Adrenal gland (tissue), 12 donors: Measurements from ENCODE around the gene DHCR24. TPM values are rescaled to one million over a fixed set of nuclear protein-coding genes. Genes with fewer than 3 reads are reported as not detected.

Experiments
- DNase-seq, 7 donors: peaks; one replicate each; pipeline ENCODE4 v3.0.0-alpha.2; 2019 to 2020
- H3K27ac ChIP-seq, 5 donors: fragments of 200-600 bp; sonication (generic) in 4 of 5; 1 replicate in 3 of 5; 2 replicates in 2 of 5; pipeline versions ENCODE4 v1.5.1 to v1.8.0; 2016 to 2020; ENCODE audit warnings: mild to moderate bottlenecking in 1 of 5
- H3K27me3 ChIP-seq: fragments of 200-600 bp; 2 replicates; pipeline ENCODE4 v1.8.0; 2021
- H3K36me3 ChIP-seq, 2 donors: fragments of 200-600 bp; replicated peaks in 1 of 2; 1 replicate in 1 of 2; 2 replicates in 1 of 2; pipeline versions ENCODE4 v1.5.1 to v1.8.0; 2018 to 2022
- H3K4me1 ChIP-seq, 2 donors: fragments of 200-600 bp; replicated peaks in 1 of 2; 1 replicate in 1 of 2; 2 replicates in 1 of 2; pipeline versions ENCODE4 v1.5.1 to v1.8.0; 2018 to 2021
- H3K4me3 ChIP-seq, 4 donors: fragments of 200-600 bp; sonication (generic) in 3 of 4; one replicate each; pipeline ENCODE4 v1.5.1; 2016 to 2018
- H3K9me3 ChIP-seq, 3 donors: fragments of 200-600 bp; sonication (generic) in 1 of 3; replicated peaks in 1 of 3; 1 replicate in 2 of 3; 2 replicates in 1 of 3; pipeline versions ENCODE4 v1.5.1 to v1.8.0; 2016 to 2021
- CTCF ChIP-seq, 6 experiments: fragments of 450-650 bp in 4 of 6; fragments of 200-600 bp in 2 of 6; sonication (generic) in 1 of 6; IDR thresholded peaks; 1 replicate in 5 of 6; 2 replicates in 1 of 6; pipeline versions ENCODE4 v1.5.1 to v1.8.0; 2016 to 2021; ENCODE audit warnings: antibody characterized with exemption in 6 of 6, mild to moderate bottlenecking in 2 of 6, moderate library complexity in 1 of 6
- POLR2A ChIP-seq, 2 donors: fragments of 450-650 bp; IDR thresholded peaks; one replicate each; pipeline ENCODE4 v1.6.1; 2017; ENCODE audit warnings: antibody characterized with exemption in 2 of 2, mild to moderate bottlenecking in 2 of 2, moderate library complexity in 1 of 2
- WGBS, 4 donors: extraction: QIAGEN DNeasy Blood & Tissue Kit in 2 of 4; methylation state at CpG; one replicate each; pipeline versions ENCODE4 v1.1.5 to v1.1.7; 2013 to 2017; 5-methylcytosine and 5-hydroxymethylcytosine counted together
- intact Hi-C, 2 donors: fragments of 100-400 bp; cut with DNase I; formaldehyde crosslinking; loops; one replicate each; pipeline versions ENCODE4 v1.14.1 to v1.15.0; 2022 to 2023
- polyA plus RNA-seq, 3 donors: library from polyadenylated mRNA; stranded (reverse); fragments of 200-250 nt in 2 of 3; fragments of 350-450 nt in 1 of 3; fragmentation: Illumina TruSeq in 1 of 3; extraction: RNeasy Lipid Tissue Mini Kit (QIAGEN cat#74804) in 1 of 3; gene quantifications; one replicate each; pipeline ENCODE4 v1.2.3, GENCODE V29; 2013 to 2014
- total RNA-seq, 9 donors: library from RNA; depleted of rRNA in 4 of 9; stranded (reverse); fragments of >200 nt in 4 of 9; fragments of 120-200 nt in 1 of 9; fragmentation: NEBNext Ultra II Directional in 1 of 9; extraction: Animal tissue kit (Norgen Biotek cat#: 25700) in 1 of 9; gene quantifications; one replicate each; pipeline versions ENCODE4 v1.1.0 to v1.2.4, GENCODE V29; 2013 to 2023
- donor health status: healthy with polysubstance abuse.
- donor health status: Bipolar disorder and iron deficiency.
- donor health status: DM: yes; HTN: yes; CAD: no.
- donor health status: DM: no; HTN: no; CAD: no.
- donor health status: DM: no; HTN: no; CAD: no.
- donor health status: DM: yes; HTN: yes; CAD: no.

The DHCR24 gene
- total and polyA plus RNA-seq, 12 donors, result 138 to 4,801 (median 2,741) TPM

- intact Hi-C loops, result no loop called here
Measured at GRCh38 chr1:54876814-54877213, 10.2 kb downstream of the DHCR24 start.

DNA sequence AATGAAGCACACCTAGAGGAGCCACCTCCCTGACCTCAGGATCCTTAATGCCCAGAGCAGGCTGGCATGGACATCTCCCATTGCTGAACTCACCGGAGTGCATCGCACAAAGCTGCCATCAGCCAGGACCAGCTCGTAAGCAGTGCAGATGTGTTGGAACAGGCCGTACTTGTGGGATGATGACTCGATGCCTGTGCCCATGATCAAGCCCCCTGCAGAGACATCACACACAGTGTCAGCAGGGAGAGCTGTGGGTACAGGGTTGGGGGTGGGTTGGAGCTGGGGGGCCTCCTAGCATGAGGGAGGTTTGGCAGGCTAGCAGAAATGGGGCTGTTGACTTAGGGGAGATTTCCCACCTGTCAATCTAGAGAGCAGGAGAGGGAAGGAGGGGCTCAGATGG is 12.0 kb downstream of the DHCR24 start:
- Histone ChIP-seq H3K27me3 (no peaks in the 10 kb centered on the region), H3K4me1 (peaks cover 6 to 61% of the 10 kb centered on the region in 2 donors), H3K9me3 (peaks cover 0 to 3% (median 0%) of the 10 kb centered on the region in 3 donors), H3K4me3 (no peak overlapping the region), H3K27ac (peak overlapping the region in 3 of 5 donors; percentile 23 to 59 (median 28)), H3K36me3 (peaks cover 0 to 68% of the 10 kb centered on the region in 2 donors)
- intact Hi-C loops, result no loop called here
- TF ChIP-seq CTCF (IDR thresholded peaks at IDR 0.05), result no peak
- no peak for TF ChIP-seq POLR2A (IDR thresholded peaks at IDR 0.05)
- no peak for DNase-seq
- 69 to 72% (median 70%) methylated on average over 4 to 5 of the region's 5 CpGs for WGBS, 4 donors

More at GRCh38 chr1:54876814-54877213, 10.2 kb downstream of the DHCR24 start:
- no peak overlapping the region for H3K4me3 ChIP-seq
- H3K36me3 ChIP-seq, result peaks cover 0 to 56% of the 10 kb centered on the region in 2 donors
- TF ChIP-seq CTCF (IDR thresholded peaks at IDR 0.05), result no peak
- TF ChIP-seq POLR2A (IDR thresholded peaks at IDR 0.05), result no peak
- H3K9me3 ChIP-seq, result peaks cover 0 to 3% (median 0%) of the 10 kb centered on the region in 3 donors
- H3K27me3 ChIP-seq, result no peaks in the 10 kb centered on the region
- H3K4me1 ChIP-seq, result peaks cover 6 to 59% of the 10 kb centered on the region in 2 donors
- peak overlapping the region in 2 of 5 donors; percentile 12 to 58 for H3K27ac ChIP-seq
- no peak for DNase-seq
- 69 to 74% (median 70%) methylated on average over 5 of the region's 5 CpGs for WGBS, 4 donors

- intact Hi-C loops, result no loop called here
- no peak for DNase-seq
- 52 to 65% (median 53%) methylated on average over 3 of the region's 3 CpGs for WGBS, 4 donors
Measured at GRCh38 chr1:54874079-54874830, 12.7 kb downstream of the DHCR24 start.

GRCh38 chr1:54872036-54872331 is 15.0 kb downstream of the DHCR24 start:
- peaks cover 0 to 80% of the 10 kb centered on the region in 2 donors for H3K36me3 ChIP-seq
- TF ChIP-seq POLR2A (IDR thresholded peaks at IDR 0.05) (no peak), CTCF (IDR thresholded peaks at IDR 0.05) (no peak)
- WGBS, 4 donors, result 25 to 51% (median 49%) methylated on average over 2 to 5 of the region's 5 CpGs
- peak in 2 of 7 donors; percentile 29 to 40 for DNase-seq
- H3K9me3 ChIP-seq, result no peaks in the 10 kb centered on the region
- intact Hi-C loops, result no loop called here
- peaks cover 6 to 64% of the 10 kb centered on the region in 2 donors for H3K4me1 ChIP-seq
- no peaks in the 10 kb centered on the region for H3K27me3 ChIP-seq
- no peak overlapping the region for H3K4me3 ChIP-seq
- peak overlapping the region in 4 of 5 donors; percentile 25 to 65 (median 45) for H3K27ac ChIP-seq

More at GRCh38 chr1:54874079-54874830, 12.7 kb downstream of the DHCR24 start:
- H3K27me3 ChIP-seq, result no peaks in the 10 kb centered on the region
- no peak for TF ChIP-seq POLR2A (IDR thresholded peaks at IDR 0.05)
- TF ChIP-seq CTCF (IDR thresholded peaks at IDR 0.05), result no peak
- peaks cover 0 to 76% of the 10 kb centered on the region in 2 donors for H3K36me3 ChIP-seq
- H3K9me3 ChIP-seq, result no peaks in the 10 kb centered on the region
- H3K4me1 ChIP-seq, result peaks cover 6 to 69% of the 10 kb centered on the region in 2 donors
- H3K4me3 ChIP-seq, result no peak overlapping the region
- peak overlapping the region in 1 of 5 donors; percentile 46 for H3K27ac ChIP-seq
